Suprapubic skin (tissue), 4 donors: Measurements from ENCODE around the gene SLC24A4. TPM values are rescaled to one million over a fixed set of nuclear protein-coding genes. Genes with fewer than 3 reads are reported as not detected.

ENCODE experiments used
- DNase-seq, 2 donors: peaks; one replicate each; pipeline ENCODE4 v3.0.0-alpha.2; 2019; ENCODE audit warnings: low spot score in 2 of 2
- H3K27ac ChIP-seq: fragments of 200-600 bp; sonication (generic); one replicate; pipeline ENCODE4 v1.5.1; 2019
- H3K27me3 ChIP-seq: fragments of 200-600 bp; sonication (generic); one replicate; pipeline ENCODE4 v1.5.1; 2019
- H3K36me3 ChIP-seq: fragments of 200-600 bp; sonication (generic); one replicate; pipeline ENCODE4 v1.5.1; 2019
- H3K4me1 ChIP-seq: fragments of 200-600 bp; sonication (generic); one replicate; pipeline ENCODE4 v1.5.1; 2019
- H3K4me3 ChIP-seq: fragments of 200-600 bp; sonication (generic); one replicate; pipeline ENCODE4 v1.5.1; 2019; ENCODE audit warnings: mild to moderate bottlenecking
- H3K9me3 ChIP-seq: fragments of 200-600 bp; sonication (generic); one replicate; pipeline ENCODE4 v1.5.1; 2019
- EP300 ChIP-seq: sonication (generic); formaldehyde crosslinking; IDR thresholded peaks from one replicate; pipeline ENCODE4 v1.6.1; 2017; ENCODE audit warnings: antibody characterized with exemption
- POLR2A ChIP-seq, 2 donors: fragments of 450-650 bp; IDR thresholded peaks; one replicate each; pipeline ENCODE4 v1.6.1; 2017; ENCODE audit warnings: antibody characterized with exemption in 2 of 2, mild to moderate bottlenecking in 2 of 2, moderate library complexity in 2 of 2
- POLR2AphosphoS5 ChIP-seq, 3 donors: sonication (generic); formaldehyde crosslinking; IDR thresholded peaks; one replicate each; pipeline ENCODE4 v1.6.1; 2017; ENCODE audit warnings: antibody characterized with exemption in 3 of 3
- WGBS: methylation state at CpG from one replicate; pipeline ENCODE4 v1.1.5; 2018; 5-methylcytosine and 5-hydroxymethylcytosine counted together
- total RNA-seq, 4 donors: library from RNA; depleted of rRNA; stranded (reverse); fragments of >200 nt; gene quantifications; one replicate each; pipeline ENCODE4 v1.1.0, GENCODE V29; 2016
- TF ChIP-seq, protein P1 (sequence below), 2 donors: fragments of 200-600 bp in 1 of 2; fragments of 450-650 bp in 1 of 2; sonication (generic) in 1 of 2; IDR thresholded peaks; one replicate each; pipeline ENCODE4 v1.5.1; 2016 to 2019; ENCODE audit warnings: antibody characterized with exemption in 2 of 2, mild to moderate bottlenecking in 1 of 2, moderate library complexity in 1 of 2

SLC24A4 gene
- total RNA-seq, 4 donors from 2014 or later, result 0.11 to 0.57 (median 0.34) TPM

DNA sequence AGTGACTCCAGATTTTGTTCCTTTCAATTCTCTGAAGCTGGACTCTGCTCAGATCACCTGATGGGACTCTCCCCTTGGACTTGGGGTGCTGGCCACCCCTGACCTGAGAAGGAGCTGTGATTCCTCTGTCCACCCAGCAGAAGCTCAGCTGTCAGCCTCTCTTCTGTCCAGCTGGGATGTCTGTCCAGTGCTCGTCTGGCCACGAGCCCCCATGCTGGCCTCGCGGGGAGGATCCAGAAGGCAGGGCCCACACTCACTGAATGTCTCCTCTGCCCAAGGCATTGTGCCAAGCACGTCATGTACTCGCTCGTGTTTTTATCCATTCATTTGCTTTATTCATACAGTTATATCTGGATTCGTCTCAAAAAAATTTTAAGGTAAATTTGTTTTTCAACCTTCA is 14.2 kb upstream of the SLC24A4 start:
- Histone ChIP-seq H3K4me3 (no peak overlapping the region), H3K27ac (no peak overlapping the region), H3K36me3 (no peaks in the 10 kb centered on the region), H3K4me1 (no peaks in the 10 kb centered on the region), H3K27me3 (peaks cover 6% of the 10 kb centered on the region), H3K9me3 (no peaks in the 10 kb centered on the region)
- no peak for DNase-seq
- WGBS, result 55% methylated on average over 8 of the region's 8 CpGs
- TF ChIP-seq EP300, result no peak
- no peak for TF ChIP-seq POLR2AphosphoS5 (IDR thresholded peaks at IDR 0.05)
- TF ChIP-seq, protein P1, sequence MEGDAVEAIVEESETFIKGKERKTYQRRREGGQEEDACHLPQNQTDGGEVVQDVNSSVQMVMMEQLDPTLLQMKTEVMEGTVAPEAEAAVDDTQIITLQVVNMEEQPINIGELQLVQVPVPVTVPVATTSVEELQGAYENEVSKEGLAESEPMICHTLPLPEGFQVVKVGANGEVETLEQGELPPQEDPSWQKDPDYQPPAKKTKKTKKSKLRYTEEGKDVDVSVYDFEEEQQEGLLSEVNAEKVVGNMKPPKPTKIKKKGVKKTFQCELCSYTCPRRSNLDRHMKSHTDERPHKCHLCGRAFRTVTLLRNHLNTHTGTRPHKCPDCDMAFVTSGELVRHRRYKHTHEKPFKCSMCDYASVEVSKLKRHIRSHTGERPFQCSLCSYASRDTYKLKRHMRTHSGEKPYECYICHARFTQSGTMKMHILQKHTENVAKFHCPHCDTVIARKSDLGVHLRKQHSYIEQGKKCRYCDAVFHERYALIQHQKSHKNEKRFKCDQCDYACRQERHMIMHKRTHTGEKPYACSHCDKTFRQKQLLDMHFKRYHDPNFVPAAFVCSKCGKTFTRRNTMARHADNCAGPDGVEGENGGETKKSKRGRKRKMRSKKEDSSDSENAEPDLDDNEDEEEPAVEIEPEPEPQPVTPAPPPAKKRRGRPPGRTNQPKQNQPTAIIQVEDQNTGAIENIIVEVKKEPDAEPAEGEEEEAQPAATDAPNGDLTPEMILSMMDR (IDR thresholded peaks at IDR 0.05), result no peak
- TF ChIP-seq POLR2A (IDR thresholded peaks at IDR 0.05), result no peak

DNA sequence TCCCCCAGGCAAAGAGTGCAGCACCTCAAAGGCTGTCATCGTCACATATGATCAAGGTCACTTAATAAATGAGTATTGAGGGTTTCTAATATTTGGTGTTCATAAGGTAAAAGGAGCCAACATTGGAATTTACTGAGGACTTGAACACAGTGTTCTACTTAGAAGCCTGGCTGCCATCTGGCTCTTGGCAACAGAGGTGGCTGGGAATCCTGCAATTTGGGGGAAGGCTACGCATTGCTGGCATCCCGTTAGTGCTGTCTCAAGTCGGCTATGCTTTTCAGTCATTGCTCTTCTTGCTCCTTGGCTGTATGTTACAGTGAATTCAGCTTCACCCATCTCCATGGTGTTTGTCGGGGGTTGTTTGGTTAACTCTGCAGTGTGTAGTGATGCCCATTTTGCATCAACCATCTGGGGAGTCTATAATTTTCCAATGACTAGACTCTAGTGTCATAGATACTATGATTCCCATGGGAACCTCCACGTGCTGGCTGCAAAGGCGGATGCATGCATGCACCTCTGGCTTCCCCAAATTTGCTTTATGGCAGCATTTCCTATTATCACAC is 12.9 kb upstream of the SLC24A4 start:
- TF ChIP-seq EP300 (no peak), POLR2A (IDR thresholded peaks at IDR 0.05) (no peak), POLR2AphosphoS5 (IDR thresholded peaks at IDR 0.05) (no peak)
- TF ChIP-seq, protein P1 (IDR thresholded peaks at IDR 0.05), result no peak
- DNase-seq, result no peak
- Histone ChIP-seq H3K36me3 (no peaks in the 10 kb centered on the region), H3K27ac (no peak overlapping the region), H3K4me3 (no peak overlapping the region), H3K27me3 (peaks cover 6% of the 10 kb centered on the region), H3K9me3 (no peaks in the 10 kb centered on the region), H3K4me1 (no peaks in the 10 kb centered on the region)
- WGBS, result 60% methylated on average over 7 of the region's 7 CpGs

DNA sequence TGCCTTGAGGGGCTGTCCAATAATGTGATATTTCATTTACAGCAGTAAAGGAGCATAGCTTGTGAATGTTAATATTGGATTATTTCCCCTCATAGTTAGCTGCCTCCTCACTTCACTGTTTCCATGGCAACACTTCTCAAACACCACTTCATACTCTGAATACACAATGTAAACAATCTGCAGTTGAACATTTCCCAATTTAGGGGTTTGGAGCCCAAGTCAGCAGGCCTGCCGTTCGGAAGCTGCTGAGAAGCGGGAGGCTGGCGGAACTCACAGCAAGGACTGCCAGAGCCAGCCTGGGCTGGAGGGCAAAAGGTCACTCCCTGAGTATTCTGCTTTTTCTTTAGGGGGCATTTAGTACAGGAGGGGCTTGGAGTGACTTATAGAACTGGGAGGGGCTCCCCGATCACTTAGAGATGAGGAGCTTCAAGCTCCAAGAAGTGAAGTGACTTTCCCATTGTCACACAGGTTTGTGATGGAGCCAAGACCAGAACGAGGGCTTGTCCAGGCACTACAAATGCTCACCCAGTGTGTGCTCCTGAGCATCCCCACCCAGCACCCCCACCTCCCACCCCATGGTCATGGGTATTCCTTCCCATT is 12.1 kb upstream of the SLC24A4 start:
- Histone ChIP-seq H3K4me1 (no peaks in the 10 kb centered on the region), H3K27ac (no peak overlapping the region), H3K36me3 (no peaks in the 10 kb centered on the region), H3K27me3 (peaks cover 6% of the 10 kb centered on the region), H3K4me3 (no peak overlapping the region), H3K9me3 (no peaks in the 10 kb centered on the region)
- no peak for DNase-seq
- WGBS, result 86% methylated on average over 6 of the region's 6 CpGs
- TF ChIP-seq, protein P1 (IDR thresholded peaks at IDR 0.05), result no peak
- TF ChIP-seq POLR2A (IDR thresholded peaks at IDR 0.05) (no peak), POLR2AphosphoS5 (IDR thresholded peaks at IDR 0.05) (no peak), EP300 (no peak)

DNA sequence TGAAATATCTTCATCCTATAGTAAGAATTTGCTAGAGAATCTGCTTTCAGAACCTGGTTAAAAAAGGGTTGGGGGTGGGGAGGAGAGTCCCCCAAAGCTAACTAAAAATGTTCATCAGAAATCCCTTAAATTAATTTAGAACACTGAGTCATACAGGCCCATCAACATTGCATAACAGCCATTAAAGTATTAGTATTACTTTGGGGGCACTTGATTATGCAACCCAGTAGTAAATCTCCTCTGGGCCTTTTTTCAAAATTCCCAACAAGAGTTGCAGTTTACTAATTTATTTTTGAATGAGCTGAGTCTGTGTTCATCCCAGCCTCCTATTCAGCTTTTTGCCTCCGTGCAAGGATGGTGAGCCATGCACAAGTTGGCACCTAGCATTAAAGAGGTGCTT is 8.8 kb upstream of the SLC24A4 start:
- 32% methylated on average over 1 of the region's 1 CpG for WGBS
- Histone ChIP-seq H3K36me3 (no peaks in the 10 kb centered on the region), H3K27me3 (peaks cover 9% of the 10 kb centered on the region), H3K27ac (no peak overlapping the region), H3K4me1 (no peaks in the 10 kb centered on the region), H3K9me3 (no peaks in the 10 kb centered on the region), H3K4me3 (no peak overlapping the region)
- TF ChIP-seq EP300 (no peak), POLR2AphosphoS5 (IDR thresholded peaks at IDR 0.05) (no peak), POLR2A (IDR thresholded peaks at IDR 0.05) (no peak)
- TF ChIP-seq, protein P1 (IDR thresholded peaks at IDR 0.05), result no peak
- DNase-seq, result no peak

DNA sequence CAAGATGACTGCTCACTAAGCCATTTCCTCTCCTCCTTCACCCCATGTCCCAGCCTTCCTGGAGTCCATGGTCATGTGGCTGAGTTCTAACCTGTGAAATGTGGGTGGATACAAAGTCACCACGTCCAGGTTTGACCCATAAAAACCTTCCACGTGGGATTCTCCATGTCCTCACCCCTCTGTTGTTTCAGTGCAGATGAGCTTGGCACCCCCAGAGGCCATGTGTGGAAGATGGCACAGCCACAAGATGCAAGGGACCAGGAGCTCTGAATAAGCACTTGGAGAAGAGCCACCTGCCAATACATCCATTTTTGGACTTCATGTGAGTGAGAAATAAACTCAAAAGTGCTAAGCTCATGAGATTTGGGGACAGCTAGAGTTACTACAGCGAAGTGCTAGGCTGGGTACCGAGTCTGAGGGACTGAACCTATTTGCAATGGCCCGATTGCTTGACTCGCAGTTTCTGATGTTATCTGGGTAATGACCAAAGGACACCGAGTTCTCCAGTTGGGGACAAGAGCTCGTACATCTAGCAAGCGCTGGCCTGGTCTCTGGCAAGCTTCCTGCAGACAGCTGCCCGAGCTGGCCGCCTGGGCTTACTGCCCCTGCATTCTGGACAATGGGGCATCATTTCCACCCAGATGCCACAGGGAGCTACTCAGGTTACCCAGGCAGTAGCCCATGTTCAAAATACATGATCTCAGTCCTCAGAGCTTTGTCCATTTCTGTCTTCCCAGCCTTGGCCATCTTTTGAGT is 7.7 kb upstream of the SLC24A4 start:
- TF ChIP-seq POLR2AphosphoS5 (IDR thresholded peaks at IDR 0.05) (no peak), POLR2A (IDR thresholded peaks at IDR 0.05) (no peak), EP300 (no peak)
- TF ChIP-seq, protein P1 (IDR thresholded peaks at IDR 0.05), result no peak
- Histone ChIP-seq H3K4me1 (no peaks in the 10 kb centered on the region), H3K36me3 (no peaks in the 10 kb centered on the region), H3K27me3 (peaks cover 9% of the 10 kb centered on the region), H3K27ac (no peak overlapping the region), H3K4me3 (no peak overlapping the region), H3K9me3 (no peaks in the 10 kb centered on the region)
- no peak for DNase-seq
- WGBS, result 80% methylated on average over 7 of the region's 11 CpGs
